HepG2 (cell line): ENCODE data around the gene TRPM1. TPM values are rescaled to one million over a fixed set of nuclear protein-coding genes. Genes with fewer than 3 reads are reported as not detected.
A peak's percentile ranks its signal among the peaks of the same experiment; 100 is the strongest.

Experiments
- BCLAF1 ChIP-seq: fragments of 450-650 bp; IDR thresholded peaks from 2 replicates; pipeline ENCODE4 v1.6.1; 2017; ENCODE audit warnings: mild to moderate bottlenecking
- CCDC6 ChIP-seq: sonication (generic); formaldehyde crosslinking; IDR thresholded peaks from 2 replicates; pipeline ENCODE4 v1.8.1; 2022; ENCODE audit warnings: mild to moderate bottlenecking, missing genetic modification reagents, moderate library complexity
- EZH2 ChIP-seq: conservative IDR thresholded peaks from 2 replicates; pipeline ENCODE4 v1.6.1; 2012; ENCODE audit warnings: mild to moderate bottlenecking, low read depth, low read length, moderate library complexity
- HCFC1 ChIP-seq: fragments of 150-350 bp; IDR thresholded peaks from 2 replicates; pipeline ENCODE4 v1.6.1; 2014; ENCODE audit warnings: low read depth, low read length
- HOXA3 ChIP-seq: sonication (generic); formaldehyde crosslinking; IDR thresholded peaks from 2 replicates; pipeline ENCODE4 v1.5.0; 2020; ENCODE audit warnings: missing genetic modification reagents
- MXD1 ChIP-seq: sonication (generic); formaldehyde crosslinking; IDR thresholded peaks from 2 replicates; pipeline ENCODE4 v1.4.0; 2020; ENCODE audit warnings: mild to moderate bottlenecking, missing genetic modification reagents
- SIX1 ChIP-seq: sonication (generic); formaldehyde crosslinking; IDR thresholded peaks from 2 replicates; pipeline ENCODE4 v1.4.0; 2020; ENCODE audit warnings: missing genetic modification reagents, borderline replicate concordance
- TFDP2 ChIP-seq: sonication (generic); formaldehyde crosslinking; IDR thresholded peaks from 2 replicates; pipeline ENCODE4 v1.4.0; 2020; ENCODE audit warnings: missing genetic modification reagents
- ZFAT ChIP-seq: sonication (generic); formaldehyde crosslinking; conservative IDR thresholded peaks from 2 replicates; pipeline ENCODE4 v1.8.1; 2023; ENCODE audit warnings: missing genetic modification reagents, inconsistent platforms
- ZKSCAN1 ChIP-seq: fragments of 150-350 bp; IDR thresholded peaks from 2 replicates; pipeline ENCODE4 v1.6.1; 2014; ENCODE audit warnings: low read length
- ZMAT3 ChIP-seq: sonication (generic); formaldehyde crosslinking; conservative IDR thresholded peaks from 2 replicates; pipeline ENCODE4 v1.7.0; 2021; ENCODE audit warnings: missing genetic modification reagents
- ZNF20 ChIP-seq: sonication (generic); formaldehyde crosslinking; IDR thresholded peaks from 2 replicates; pipeline ENCODE4 v1.4.0; 2020; ENCODE audit warnings: mild to moderate bottlenecking, moderate library complexity, missing genetic modification reagents
- ZNF232 ChIP-seq: sonication (generic); formaldehyde crosslinking; IDR thresholded peaks from 2 replicates; pipeline ENCODE4 v1.4.0; 2020; ENCODE audit warnings: missing genetic modification reagents, borderline replicate concordance
- ZNF746 ChIP-seq: sonication (generic); formaldehyde crosslinking; IDR thresholded peaks from 2 replicates; pipeline ENCODE4 v1.8.0; 2022; ENCODE audit warnings: mild to moderate bottlenecking, missing genetic modification reagents
- polyA plus RNA-seq, 8 experiments: library from polyadenylated mRNA; depleted of rRNA in 3 of 8; stranded (reverse) in 7 of 8; unstranded in 1 of 8; fragments of >200 nt; fragmentation: Illumina TruSeq in 4 of 8; extraction: Trizol in 4 of 8; gene quantifications; 2 replicates each; pipeline versions ENCODE4 v1.2.1 to v1.2.3, GENCODE V29; 2011 to 2016; ENCODE audit warnings: low read depth in 4 of 8, missing spikeins in 1 of 8, mixed read lengths in 1 of 8; ENCODE audit not compliant: insufficient read depth in 1 of 8
- total RNA-seq, 5 experiments: library from RNA; depleted of rRNA; stranded (reverse); fragments of >200 nt; fragmentation: Illumina TruSeq; extraction: Trizol; gene quantifications; 2 replicates each; pipeline ENCODE4 v1.2.3, GENCODE V29; 2016; ENCODE audit warnings: low read depth in 1 of 5
- TF ChIP-seq, protein P1 (sequence below): IDR thresholded peaks from 2 replicates; pipeline ENCODE4 v1.6.1; 2016; ENCODE audit warnings: missing compliant biosample characterization, missing genetic modification reagents, borderline replicate concordance
- TF ChIP-seq, protein P2 (sequence below): sonication (generic); formaldehyde crosslinking; IDR thresholded peaks from 2 replicates; pipeline ENCODE4 v1.4.0; 2020; ENCODE audit warnings: missing genetic modification reagents
- TF ChIP-seq, protein P3 (sequence below): sonication (generic); formaldehyde crosslinking; IDR thresholded peaks from 2 replicates; pipeline ENCODE4 v1.8.0; 2022; ENCODE audit warnings: missing genetic modification reagents, mild to moderate bottlenecking, inconsistent platforms, borderline replicate concordance

The TRPM1 gene
- total and polyA plus RNA-seq, 2 of the 13 experiments (the other 11 are each of a cell fraction or from before 2014, with no cell fraction given) = not detected

GRCh38 chr15:30991255-30992235 is 110.0 kb downstream of the TRPM1 start, which contains the start of gene MTMR10 (continued):
- TF ChIP-seq, protein P1, sequence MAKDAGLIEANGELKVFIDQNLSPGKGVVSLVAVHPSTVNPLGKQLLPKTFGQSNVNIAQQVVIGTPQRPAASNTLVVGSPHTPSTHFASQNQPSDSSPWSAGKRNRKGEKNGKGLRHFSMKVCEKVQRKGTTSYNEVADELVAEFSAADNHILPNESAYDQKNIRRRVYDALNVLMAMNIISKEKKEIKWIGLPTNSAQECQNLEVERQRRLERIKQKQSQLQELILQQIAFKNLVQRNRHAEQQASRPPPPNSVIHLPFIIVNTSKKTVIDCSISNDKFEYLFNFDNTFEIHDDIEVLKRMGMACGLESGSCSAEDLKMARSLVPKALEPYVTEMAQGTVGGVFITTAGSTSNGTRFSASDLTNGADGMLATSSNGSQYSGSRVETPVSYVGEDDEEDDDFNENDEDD = no peak; the same call in 1 of the 2 replicates
- TF ChIP-seq TFDP2 (CRISPR knock-in tag) (peak; percentile 72), HOXA3 (CRISPR knock-in tag) (peak; percentile 54), ZMAT3 (0 out of 2 replicates have a peak, but pooled peaks have one; percentile 40), ZFAT (CRISPR knock-in tag) (peak; percentile 68; the same call in 1 of the 2 replicates), ZNF20 (CRISPR knock-in tag) (no peak), ZNF746 (CRISPR knock-in tag) (no peak), SIX1 (no peak), MXD1 (CRISPR knock-in tag) (no peak; the same call in none of the 2 replicates), ZNF232 (CRISPR knock-in tag) (0 out of 2 replicates have a peak, but pooled peaks have one; percentile 20), CCDC6 (CRISPR knock-in tag) (peak; percentile 66; the same call in 1 of the 2 replicates), BCLAF1 (no peak), ZKSCAN1 (no peak), HCFC1 (peak; percentile 42; the same call in 1 of the 2 replicates), EZH2 (no peak)
- TF ChIP-seq, protein P2, sequence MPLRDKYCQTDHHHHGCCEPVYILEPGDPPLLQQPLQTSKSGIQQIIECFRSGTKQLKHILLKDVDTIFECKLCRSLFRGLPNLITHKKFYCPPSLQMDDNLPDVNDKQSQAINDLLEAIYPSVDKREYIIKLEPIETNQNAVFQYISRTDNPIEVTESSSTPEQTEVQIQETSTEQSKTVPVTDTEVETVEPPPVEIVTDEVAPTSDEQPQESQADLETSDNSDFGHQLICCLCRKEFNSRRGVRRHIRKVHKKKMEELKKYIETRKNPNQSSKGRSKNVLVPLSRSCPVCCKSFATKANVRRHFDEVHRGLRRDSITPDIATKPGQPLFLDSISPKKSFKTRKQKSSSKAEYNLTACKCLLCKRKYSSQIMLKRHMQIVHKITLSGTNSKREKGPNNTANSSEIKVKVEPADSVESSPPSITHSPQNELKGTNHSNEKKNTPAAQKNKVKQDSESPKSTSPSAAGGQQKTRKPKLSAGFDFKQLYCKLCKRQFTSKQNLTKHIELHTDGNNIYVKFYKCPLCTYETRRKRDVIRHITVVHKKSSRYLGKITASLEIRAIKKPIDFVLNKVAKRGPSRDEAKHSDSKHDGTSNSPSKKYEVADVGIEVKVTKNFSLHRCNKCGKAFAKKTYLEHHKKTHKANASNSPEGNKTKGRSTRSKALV (CRISPR knock-in tag) = peak; percentile 31; the same call in 1 of the 2 replicates
- TF ChIP-seq, protein P3, sequence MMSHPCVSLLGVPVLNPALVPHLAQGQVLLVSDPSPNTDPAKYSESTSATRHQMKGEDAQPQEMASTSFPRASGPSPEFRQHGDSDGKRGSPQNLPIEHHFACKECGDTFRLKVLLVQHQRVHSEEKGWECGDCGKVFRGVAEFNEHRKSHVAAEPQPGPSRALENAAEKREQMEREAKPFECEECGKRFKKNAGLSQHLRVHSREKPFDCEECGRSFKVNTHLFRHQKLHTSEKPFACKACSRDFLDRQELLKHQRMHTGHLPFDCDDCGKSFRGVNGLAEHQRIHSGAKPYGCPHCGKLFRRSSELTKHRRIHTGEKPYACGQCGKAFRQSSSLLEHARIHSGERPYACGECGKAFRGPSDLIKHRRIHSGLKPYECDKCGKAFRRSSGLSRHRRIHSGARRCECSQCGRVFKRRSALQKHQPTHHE = no peak
